Neural progenitor cell (in vitro differentiated cells): ENCODE data around the gene SCPEP1. TPM values are rescaled to one million over a fixed set of nuclear protein-coding genes. Genes with fewer than 3 reads are reported as not detected.

Experiments
- DNase-seq: peaks from one replicate; pipeline ENCODE4 v3.0.0-alpha.2; 2016; ENCODE audit warnings: low spot score
- H2AFZ ChIP-seq: fragments of 200-600 bp; sonication (generic); replicated peaks from 2 replicates; pipeline ENCODE4 v1.6.1; 2016; ENCODE audit warnings: antibody characterized with exemption
- H3F3A ChIP-seq: fragments of 200-600 bp; sonication (generic); 2 replicates; pipeline ENCODE4 v1.6.1; 2016; ENCODE audit warnings: antibody characterized with exemption, low read depth
- H3K27ac ChIP-seq: fragments of 200-600 bp; sonication (generic); 2 replicates; pipeline ENCODE4 v1.5.1; 2016; ENCODE audit warnings: mild to moderate bottlenecking
- H3K27me3 ChIP-seq: fragments of 200-600 bp; sonication (generic); 2 replicates; pipeline ENCODE4 v1.6.1; 2016; ENCODE audit warnings: mild to moderate bottlenecking, moderate library complexity
- H3K36me3 ChIP-seq: fragments of 200-600 bp; sonication (generic); 2 replicates; pipeline ENCODE4 v1.5.1; 2016
- H3K4me1 ChIP-seq: fragments of 200-600 bp; sonication (generic); 2 replicates; pipeline ENCODE4 v1.6.1; 2016; ENCODE audit warnings: mixed run types
- H3K4me2 ChIP-seq: fragments of 200-600 bp; sonication (generic); 2 replicates; pipeline ENCODE4 v1.6.1; 2016
- H3K4me3 ChIP-seq: fragments of 200-600 bp; sonication (generic); 2 replicates; pipeline ENCODE4 v1.5.1; 2016
- H3K79me2 ChIP-seq: fragments of 200-600 bp; sonication (generic); 2 replicates; pipeline ENCODE4 v1.6.1; 2016; ENCODE audit warnings: low read depth
- H3K9ac ChIP-seq: fragments of 200-600 bp; sonication (generic); 2 replicates; pipeline ENCODE4 v1.6.1; 2016
- H3K9me3 ChIP-seq: fragments of 200-600 bp; sonication (generic); 2 replicates; pipeline ENCODE4 v1.5.1; 2016; ENCODE audit warnings: low read depth
- H4K20me1 ChIP-seq: fragments of 200-600 bp; sonication (generic); 2 replicates; pipeline ENCODE4 v1.6.1; 2016; ENCODE audit warnings: low read depth
- H3K27ac Mint-ChIP-seq: 3 replicates; pipeline ENCODE4 v1.8.0; 2021; ENCODE audit warnings: mixed read lengths
- H3K27me3 Mint-ChIP-seq: 2 replicates; pipeline ENCODE4 v1.8.0; 2022; ENCODE audit warnings: low read depth, mild to moderate bottlenecking, inconsistent platforms, moderate library complexity, mixed read lengths; ENCODE audit not compliant: insufficient read depth
- H3K36me3 Mint-ChIP-seq: 3 replicates; pipeline ENCODE4 v1.8.0; 2021; ENCODE audit warnings: mixed read lengths
- H3K4me1 Mint-ChIP-seq: 3 replicates; pipeline ENCODE4 v1.8.0; 2021; ENCODE audit warnings: mixed read lengths
- H3K4me3 Mint-ChIP-seq: 3 replicates; pipeline ENCODE4 v1.8.0; 2021; ENCODE audit warnings: mild to moderate bottlenecking, moderate library complexity, mixed read lengths
- H3K9me3 Mint-ChIP-seq: 3 replicates; pipeline ENCODE4 v1.8.0; 2020; ENCODE audit warnings: mixed read lengths
- CTCF ChIP-seq: fragments of 200-600 bp; sonication (generic); IDR thresholded peaks from 2 replicates; pipeline ENCODE4 v1.5.1; 2017; ENCODE audit warnings: antibody characterized with exemption, mild to moderate bottlenecking
- EZH2 ChIP-seq: fragments of 200-600 bp; sonication (generic); IDR thresholded peaks from 2 replicates; pipeline ENCODE4 v1.6.1; 2017; ENCODE audit warnings: antibody characterized with exemption, mild to moderate bottlenecking, moderate library complexity
- EZH2phosphoT487 ChIP-seq: fragments of 200-600 bp; sonication (generic); IDR thresholded peaks from 2 replicates; pipeline ENCODE4 v1.6.1; 2017; ENCODE audit warnings: antibody characterized with exemption
- total RNA-seq: library from RNA; depleted of rRNA; stranded (reverse); fragments of >200 nt; gene quantifications from 2 replicates; pipeline ENCODE4 v1.2.3, GENCODE V29; 2015; ENCODE audit warnings: low replicate concordance

SCPEP1 gene
- total RNA-seq, 1 donor from 2014 or later = 28.7 TPM

- H3K36me3 Mint-ChIP-seq = no peaks in the 10 kb centered on the region
- TF ChIP-seq EZH2 = no peak
- TF ChIP-seq CTCF = no peak
- TF ChIP-seq EZH2phosphoT487 = no peak
- Histone ChIP-seq H2AFZ (no peak overlapping the region), H3K9ac (no peak overlapping the region), H3K4me2 (no peak overlapping the region), H3K36me3 (no peaks in the 10 kb centered on the region), H3K79me2 (no peaks in the 10 kb centered on the region), H3F3A (no peaks in the 10 kb centered on the region), H3K27me3 (no peaks in the 10 kb centered on the region), H4K20me1 (no peaks in the 10 kb centered on the region), H3K4me3 (no peak overlapping the region), H3K9me3 (no peaks in the 10 kb centered on the region), H3K4me1 (peaks cover 14% of the 10 kb centered on the region), H3K27ac (no peak overlapping the region)
- peaks cover 5% of the 10 kb centered on the region for H3K9me3 Mint-ChIP-seq
- H3K4me1 Mint-ChIP-seq = peaks cover 16% of the 10 kb centered on the region
- H3K4me3 Mint-ChIP-seq = no peak overlapping the region
- DNase-seq = no peak
- peak overlapping the region; percentile 11 for H3K27ac Mint-ChIP-seq
- H3K27me3 Mint-ChIP-seq = peaks cover 10% of the 10 kb centered on the region
Measured at GRCh38 chr17:57016764-57017116, 38.8 kb downstream of the SCPEP1 start.

- no peak for TF ChIP-seq CTCF
- TF ChIP-seq EZH2 = no peak
- TF ChIP-seq EZH2phosphoT487 = no peak
- Histone ChIP-seq H3K27ac (no peak overlapping the region), H3K4me1 (peaks cover 14% of the 10 kb centered on the region), H3K9me3 (no peaks in the 10 kb centered on the region), H3K9ac (no peak overlapping the region), H3F3A (no peaks in the 10 kb centered on the region), H3K4me3 (no peak overlapping the region), H3K4me2 (no peak overlapping the region), H3K36me3 (no peaks in the 10 kb centered on the region), H3K79me2 (no peaks in the 10 kb centered on the region), H4K20me1 (no peaks in the 10 kb centered on the region), H3K27me3 (no peaks in the 10 kb centered on the region), H2AFZ (peak overlapping the region; percentile 68)
- no peak for DNase-seq
- H3K36me3 Mint-ChIP-seq = no peaks in the 10 kb centered on the region
- peaks cover 10% of the 10 kb centered on the region for H3K27me3 Mint-ChIP-seq
- H3K4me1 Mint-ChIP-seq = peaks cover 16% of the 10 kb centered on the region
- H3K9me3 Mint-ChIP-seq = peaks cover 7% of the 10 kb centered on the region
- H3K4me3 Mint-ChIP-seq = no peak overlapping the region
- no peak overlapping the region for H3K27ac Mint-ChIP-seq
Measured at GRCh38 chr17:57017625-57018024, 39.7 kb downstream of the SCPEP1 start.

- Histone ChIP-seq H3K9me3 (no peaks in the 10 kb centered on the region), H3F3A (no peaks in the 10 kb centered on the region), H4K20me1 (no peaks in the 10 kb centered on the region), H3K79me2 (no peaks in the 10 kb centered on the region), H3K4me1 (peaks cover 14% of the 10 kb centered on the region), H3K36me3 (no peaks in the 10 kb centered on the region), H3K4me3 (no peak overlapping the region), H3K9ac (no peak overlapping the region), H2AFZ (no peak overlapping the region), H3K27me3 (no peaks in the 10 kb centered on the region), H3K4me2 (no peak overlapping the region), H3K27ac (no peak overlapping the region)
- H3K27me3 Mint-ChIP-seq = peaks cover 10% of the 10 kb centered on the region
- TF ChIP-seq CTCF (no peak), EZH2 (no peak), EZH2phosphoT487 (no peak)
- H3K4me1 Mint-ChIP-seq = peaks cover 16% of the 10 kb centered on the region
- H3K36me3 Mint-ChIP-seq = no peaks in the 10 kb centered on the region
- H3K27ac Mint-ChIP-seq = no peak overlapping the region
- no peak overlapping the region for H3K4me3 Mint-ChIP-seq
- DNase-seq = no peak
- peaks cover 12% of the 10 kb centered on the region for H3K9me3 Mint-ChIP-seq
Measured at GRCh38 chr17:57020208-57020607, 42.3 kb downstream of the SCPEP1 start.
